Colonic mucosa (tissue), 4 donors: ENCODE results near the gene PTH2R. TPM values are rescaled to one million over a fixed set of nuclear protein-coding genes. Genes with fewer than 3 reads are reported as not detected.

Source experiments
- DNase-seq: peaks from one replicate; pipeline ENCODE4 v3.0.0-alpha.2; 2020
- H3K27ac ChIP-seq: fragments of 200-600 bp; one replicate; pipeline ENCODE4 v1.8.0; 2021
- H3K27me3 ChIP-seq: fragments of 200-600 bp; one replicate; pipeline ENCODE4 v1.8.0; 2021
- H3K36me3 ChIP-seq: fragments of 200-600 bp; one replicate; pipeline ENCODE4 v1.8.0; 2021
- H3K4me1 ChIP-seq: fragments of 200-600 bp; one replicate; pipeline ENCODE4 v1.8.0; 2021; ENCODE audit warnings: mild to moderate bottlenecking
- H3K4me3 ChIP-seq: fragments of 200-600 bp; one replicate; pipeline ENCODE4 v1.8.0; 2021
- H3K9ac ChIP-seq, 2 donors: one replicate each; pipeline ENCODE4 v1.7.0; 2013; ENCODE audit warnings: control low read depth in 2 of 2, low read depth in 2 of 2, low read length in 2 of 2
- H3K9me3 ChIP-seq: fragments of 200-600 bp; one replicate; pipeline ENCODE4 v1.8.0; 2021
- intact Hi-C: fragments of 100-400 bp; cut with DNase I; formaldehyde crosslinking; loops from one replicate; pipeline ENCODE4 v1.14.1; 2022
- total RNA-seq, 2 donors: library from RNA; stranded (reverse); fragmentation: NEBNext Ultra II Directional in 1 of 2; extraction: Animal tissue kit (Norgen Biotek cat#: 25700) in 1 of 2; gene quantifications; one replicate each; pipeline ENCODE4 v1.2.1, GENCODE V29; 2021
- TF ChIP-seq, protein P1 (sequence below): fragments of 200-600 bp; IDR thresholded peaks from one replicate; pipeline ENCODE4 v1.8.0; 2022; ENCODE audit warnings: antibody characterized with exemption, mild to moderate bottlenecking
- donor health status: healthy.
- donor health status: DM: no; HTN: no; CAD: no.
- donor health status: DM: no; HTN: no; CAD: no.

Gene PTH2R
- total RNA-seq, 2 donors from 2014 or later: not detected

- Histone ChIP-seq H3K27ac (no peak overlapping the region), H3K27me3 (no peaks in the 10 kb centered on the region), H3K4me1 (no peaks in the 10 kb centered on the region), H3K9me3 (no peaks in the 10 kb centered on the region), H3K9ac (no peak overlapping the region), H3K4me3 (no peak overlapping the region), H3K36me3 (no peaks in the 10 kb centered on the region)
- intact Hi-C loops: no loop called here
- no peak for DNase-seq
- TF ChIP-seq, protein P1, sequence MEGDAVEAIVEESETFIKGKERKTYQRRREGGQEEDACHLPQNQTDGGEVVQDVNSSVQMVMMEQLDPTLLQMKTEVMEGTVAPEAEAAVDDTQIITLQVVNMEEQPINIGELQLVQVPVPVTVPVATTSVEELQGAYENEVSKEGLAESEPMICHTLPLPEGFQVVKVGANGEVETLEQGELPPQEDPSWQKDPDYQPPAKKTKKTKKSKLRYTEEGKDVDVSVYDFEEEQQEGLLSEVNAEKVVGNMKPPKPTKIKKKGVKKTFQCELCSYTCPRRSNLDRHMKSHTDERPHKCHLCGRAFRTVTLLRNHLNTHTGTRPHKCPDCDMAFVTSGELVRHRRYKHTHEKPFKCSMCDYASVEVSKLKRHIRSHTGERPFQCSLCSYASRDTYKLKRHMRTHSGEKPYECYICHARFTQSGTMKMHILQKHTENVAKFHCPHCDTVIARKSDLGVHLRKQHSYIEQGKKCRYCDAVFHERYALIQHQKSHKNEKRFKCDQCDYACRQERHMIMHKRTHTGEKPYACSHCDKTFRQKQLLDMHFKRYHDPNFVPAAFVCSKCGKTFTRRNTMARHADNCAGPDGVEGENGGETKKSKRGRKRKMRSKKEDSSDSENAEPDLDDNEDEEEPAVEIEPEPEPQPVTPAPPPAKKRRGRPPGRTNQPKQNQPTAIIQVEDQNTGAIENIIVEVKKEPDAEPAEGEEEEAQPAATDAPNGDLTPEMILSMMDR: no peak
Observed at GRCh38 chr2:208360259-208361076, 46.1 kb upstream of the PTH2R start.

DNA sequence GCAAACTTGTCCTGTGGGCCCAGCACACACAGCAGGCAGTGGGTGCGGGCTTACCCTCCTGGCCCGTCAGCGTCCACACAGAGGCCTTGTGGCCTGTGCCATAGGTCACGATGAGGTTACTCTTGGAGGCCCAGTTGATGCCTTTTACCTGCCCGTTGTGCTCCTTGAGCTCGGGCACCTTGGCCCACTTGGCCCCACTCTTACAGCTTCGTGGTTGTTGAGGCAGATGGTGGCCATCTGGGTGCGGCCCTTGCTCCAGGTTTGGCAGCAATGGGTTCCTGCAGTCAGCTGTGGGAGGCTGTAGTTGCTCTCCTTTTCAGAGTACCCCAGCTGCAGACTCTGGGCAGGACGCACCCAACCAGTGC, 45.5 kb upstream of the PTH2R start:
- Histone ChIP-seq H3K9me3 (no peaks in the 10 kb centered on the region), H3K4me3 (no peak overlapping the region), H3K27me3 (no peaks in the 10 kb centered on the region), H3K36me3 (no peaks in the 10 kb centered on the region), H3K9ac (no peak overlapping the region), H3K27ac (no peak overlapping the region), H3K4me1 (no peaks in the 10 kb centered on the region)
- no peak for DNase-seq
- TF ChIP-seq, protein P1: no peak
- intact Hi-C loops: no loop called here

DNA sequence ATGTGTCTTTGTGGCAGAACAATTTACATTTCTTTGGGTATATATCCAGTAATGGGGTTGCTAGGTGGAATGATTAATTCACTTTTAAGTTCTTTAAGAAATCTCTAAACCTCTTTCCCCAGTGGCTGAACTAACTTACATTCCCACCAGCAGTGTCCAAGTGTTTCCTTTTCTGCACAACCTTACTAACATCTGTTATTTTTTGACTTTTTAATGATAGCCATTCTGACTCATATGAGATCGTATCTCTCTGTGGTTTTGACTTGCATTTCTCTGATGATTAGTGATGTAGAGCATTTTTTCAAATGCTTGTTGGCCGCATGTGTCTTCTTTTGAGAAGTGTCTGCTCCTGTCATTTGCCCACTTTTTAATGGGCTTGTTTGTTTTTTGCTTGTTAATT, 43.1 kb upstream of the PTH2R start:
- no peak for DNase-seq
- no peak overlapping the region for H3K9ac ChIP-seq
- no peaks in the 10 kb centered on the region for H3K4me1 ChIP-seq
- H3K9me3 ChIP-seq: no peaks in the 10 kb centered on the region
- no peak overlapping the region for H3K4me3 ChIP-seq
- TF ChIP-seq, protein P1: no peak
- intact Hi-C loops: no loop called here
- H3K27ac ChIP-seq: no peak overlapping the region
- H3K27me3 ChIP-seq: no peaks in the 10 kb centered on the region
- H3K36me3 ChIP-seq: no peaks in the 10 kb centered on the region

- DNase-seq: no peak
- intact Hi-C loops: no loop called here
Observed at GRCh38 chr2:208366215-208367127, 40.1 kb upstream of the PTH2R start.

GRCh38 chr2:208369091-208369490, 37.5 kb upstream of the PTH2R start:
- Histone ChIP-seq H3K36me3 (no peaks in the 10 kb centered on the region), H3K9me3 (no peaks in the 10 kb centered on the region), H3K27ac (no peak overlapping the region), H3K4me1 (no peaks in the 10 kb centered on the region), H3K4me3 (no peak overlapping the region), H3K27me3 (no peaks in the 10 kb centered on the region), H3K9ac (no peak overlapping the region)
- intact Hi-C loops: no loop called here
- TF ChIP-seq, protein P1: no peak
- no peak for DNase-seq

More at GRCh38 chr2:208366215-208367127, 40.1 kb upstream of the PTH2R start:
- H3K27ac ChIP-seq: no peak overlapping the region
- H3K4me1 ChIP-seq: no peaks in the 10 kb centered on the region
- no peak overlapping the region for H3K9ac ChIP-seq
- H3K9me3 ChIP-seq: no peaks in the 10 kb centered on the region
- no peaks in the 10 kb centered on the region for H3K27me3 ChIP-seq
- no peaks in the 10 kb centered on the region for H3K36me3 ChIP-seq
- no peak overlapping the region for H3K4me3 ChIP-seq
- TF ChIP-seq, protein P1: no peak
